ENCODE results near the gene DEDD.
"Not testable (repeated sequence)": the region's sequence is repeated elsewhere in the genome, so short reads cannot be mapped to it uniquely, and the experiment has no call there.

The DEDD gene

DNA sequence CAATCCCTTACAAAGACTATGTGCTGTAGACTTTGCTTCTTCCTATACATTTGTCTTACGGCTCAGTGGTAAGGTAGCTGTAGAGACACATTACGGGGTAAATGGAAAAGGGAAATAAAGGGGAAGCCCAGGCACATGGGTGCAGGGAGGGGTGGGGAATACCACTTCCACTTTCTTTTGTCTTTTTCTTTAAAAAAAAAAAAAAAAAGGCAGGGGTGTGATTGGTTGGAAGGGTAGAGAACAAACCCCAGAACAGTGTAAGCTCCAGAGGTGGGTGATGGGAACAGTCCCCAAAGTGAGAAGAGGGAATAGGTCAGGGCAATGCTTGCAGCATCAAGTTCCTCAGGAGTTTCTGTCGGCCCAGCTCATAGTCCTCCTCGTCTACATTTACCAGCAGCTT lies 10.6 kb downstream of the DEDD start:
- DNase-seq: no peak

DNA sequence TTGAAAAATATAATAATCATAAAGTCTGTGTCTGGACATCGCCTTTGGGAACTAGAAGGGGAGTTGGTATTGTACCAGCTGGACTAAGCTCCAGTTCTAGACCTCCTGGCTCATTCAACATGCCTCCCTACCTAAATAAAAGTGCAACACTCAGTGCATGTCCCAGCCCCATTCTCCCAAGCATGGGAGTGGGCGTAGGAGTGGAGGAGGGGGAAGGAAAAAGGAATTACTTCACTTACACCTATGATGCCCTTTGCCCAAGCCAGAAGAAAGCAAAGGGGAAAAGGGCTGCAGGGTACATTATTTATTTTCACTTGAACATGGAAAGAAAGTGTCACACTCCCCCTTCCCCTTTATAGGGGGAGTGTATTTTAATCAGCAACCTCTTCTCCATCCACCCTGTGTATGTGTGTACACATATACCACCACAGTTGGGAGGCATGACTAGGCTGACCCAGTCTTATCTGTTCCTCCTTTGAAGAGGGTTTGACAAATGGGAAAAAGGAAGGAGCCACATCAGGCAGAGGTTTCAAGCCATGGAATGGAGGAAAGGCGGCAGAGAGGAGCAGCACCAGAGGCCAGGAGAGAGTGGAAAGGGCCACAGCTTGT lies 11.3 kb downstream of the DEDD start:
- no peak for DNase-seq

DNA sequence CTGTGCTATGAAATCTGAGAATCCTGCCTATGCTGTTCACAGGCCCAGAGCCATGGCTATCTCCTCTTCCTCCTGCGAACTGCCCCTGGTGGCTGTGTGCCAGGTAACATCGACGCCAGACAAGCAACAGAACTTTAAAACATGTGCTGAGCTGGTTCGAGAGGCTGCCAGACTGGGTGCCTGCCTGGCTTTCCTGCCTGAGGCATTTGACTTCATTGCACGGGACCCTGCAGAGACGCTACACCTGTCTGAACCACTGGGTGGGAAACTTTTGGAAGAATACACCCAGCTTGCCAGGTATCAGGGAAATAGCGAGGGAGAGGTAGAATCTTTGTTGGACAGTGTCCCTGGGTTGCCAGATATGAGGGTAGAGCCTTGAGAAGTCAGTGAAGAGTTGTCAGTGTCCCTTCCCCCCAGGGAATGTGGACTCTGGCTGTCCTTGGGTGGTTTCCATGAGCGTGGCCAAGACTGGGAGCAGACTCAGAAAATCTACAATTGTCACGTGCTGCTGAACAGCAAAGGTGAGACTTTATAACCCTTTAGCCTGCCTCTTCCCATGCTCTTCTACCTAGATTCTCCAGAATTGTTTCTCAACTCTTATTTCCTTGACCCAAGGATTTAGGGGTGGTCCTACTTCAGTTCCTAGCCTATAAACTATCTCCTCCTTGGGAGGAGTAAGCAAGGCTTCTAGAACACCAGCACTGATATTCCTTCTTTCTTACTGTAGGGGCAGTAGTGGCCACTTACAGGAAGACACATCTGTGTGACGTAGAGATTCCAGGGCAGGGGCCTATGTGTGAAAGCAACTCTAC lies 13.2 kb downstream of the DEDD start:
- peak; percentile 89 for DNase-seq

DNA sequence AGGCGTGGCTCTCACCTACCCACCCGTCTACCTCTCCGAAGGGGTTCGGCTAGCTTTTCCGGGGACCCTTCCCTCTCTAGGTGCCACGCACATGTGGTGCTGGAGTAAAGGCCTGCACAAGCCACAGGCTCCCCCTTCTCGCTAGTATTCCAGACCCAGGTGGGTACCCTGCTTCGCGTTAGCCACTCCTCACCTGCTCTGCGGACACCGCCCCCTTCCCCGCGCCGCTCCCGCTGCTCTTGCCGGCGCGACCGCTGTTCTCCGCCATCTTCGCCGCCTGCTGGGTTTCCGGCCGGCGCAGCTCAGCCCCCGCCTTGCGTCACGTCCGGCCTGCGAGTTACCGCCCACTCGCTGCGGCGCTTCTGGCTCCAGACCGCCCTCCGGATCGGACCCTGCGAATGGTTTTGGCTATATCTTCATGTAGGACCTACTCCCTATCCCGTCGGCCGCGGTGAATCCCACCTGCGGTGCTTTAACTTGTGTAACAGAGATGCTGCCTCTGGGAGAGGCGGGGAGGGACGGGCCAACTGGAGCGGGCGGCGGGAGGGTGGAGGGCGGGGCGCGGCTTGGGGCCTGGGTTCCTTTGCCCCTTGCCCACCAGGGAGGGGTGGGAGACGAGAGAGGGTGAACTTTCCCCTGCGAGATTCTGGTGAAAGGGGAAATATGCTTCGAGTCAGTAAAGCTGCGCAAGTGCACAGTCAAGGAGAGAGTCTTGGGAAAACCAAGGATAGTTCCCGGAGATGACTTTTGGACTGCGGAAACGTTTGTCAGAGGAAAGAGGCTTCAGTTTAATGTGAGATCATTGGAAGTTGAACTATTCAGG lies 14.5 kb downstream of the DEDD start, which contains the start of the genes NIT1 and PFDN2:
Gene NIT1, plus strand, starts transcription at position 347 of the 823 bp plus-strand sequence. Its CDS starts 72 bp downstream, at position 419.
Gene PFDN2, minus strand, starts transcription at position 279 of the 823 bp plus-strand sequence. Its CDS starts 11 bp downstream, at position 268.
- DNase-seq: peak; percentile 95

DNA sequence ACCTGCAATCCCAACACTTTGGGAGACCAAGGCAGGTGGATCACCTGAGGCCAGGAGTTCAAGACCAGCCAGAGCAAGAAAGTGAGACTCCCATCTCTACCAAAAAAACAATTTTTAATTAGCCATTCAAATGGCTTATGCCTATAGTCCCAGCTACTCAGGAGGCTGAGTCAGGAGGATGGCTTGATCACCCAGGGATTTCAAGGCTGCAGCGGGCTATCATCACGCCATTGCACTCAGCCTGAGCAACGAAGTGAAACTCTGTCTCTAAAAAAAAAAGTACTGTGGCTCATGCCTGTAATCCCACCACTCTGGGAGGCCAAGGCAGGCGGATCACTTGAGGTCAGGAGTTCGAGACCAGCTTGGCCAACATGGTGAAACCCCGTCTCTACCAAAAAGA lies 16.5 kb downstream of the DEDD start:
- DNase-seq: not testable (repeated sequence)

DNA sequence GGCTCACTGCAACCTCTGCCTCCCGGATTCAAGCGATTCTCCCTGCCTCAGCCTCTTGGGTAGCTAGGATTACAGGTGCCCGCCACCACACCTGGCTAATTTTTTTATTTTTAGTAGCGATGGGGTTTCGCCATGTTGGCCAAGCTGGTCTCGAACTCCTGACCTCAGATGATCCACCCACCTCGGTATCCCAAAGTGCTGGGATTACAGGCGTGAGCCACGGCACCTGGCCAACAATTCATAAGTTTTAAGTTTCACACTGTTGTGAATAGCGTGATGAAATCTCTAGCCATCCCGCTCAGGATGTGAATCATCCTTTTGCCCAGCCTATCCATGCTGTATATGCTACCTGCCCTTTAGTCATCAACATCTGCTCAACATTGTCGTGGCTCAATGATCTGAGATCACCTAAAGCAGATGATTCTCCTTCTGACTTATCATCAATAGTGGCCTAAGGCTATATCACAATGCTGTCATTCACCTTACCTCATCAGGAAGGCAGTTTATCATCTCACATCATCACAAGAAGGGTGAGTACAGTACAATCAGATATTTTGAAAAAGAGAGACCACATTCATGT lies 17.2 kb downstream of the DEDD start:
- DNase-seq: no peak

DNA sequence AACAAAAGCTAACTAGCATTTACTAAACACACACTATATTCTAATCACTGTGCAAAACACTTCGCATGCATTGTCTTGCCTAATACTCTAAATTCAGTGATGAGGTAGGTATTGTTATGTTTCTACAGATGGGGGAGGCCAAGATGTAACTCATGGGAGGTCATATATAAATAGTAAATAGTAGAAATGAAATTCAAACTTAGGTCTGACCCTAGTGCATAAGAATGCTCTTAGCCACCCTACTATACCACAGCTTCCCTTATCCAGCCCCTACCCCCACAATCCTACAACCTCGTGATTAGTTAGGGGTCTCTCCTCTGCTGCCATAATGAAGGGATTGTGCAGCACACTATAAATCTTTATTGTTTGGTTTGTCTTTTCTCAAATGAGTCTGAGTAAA lies 17.9 kb downstream of the DEDD start:
- no peak for DNase-seq

DNA sequence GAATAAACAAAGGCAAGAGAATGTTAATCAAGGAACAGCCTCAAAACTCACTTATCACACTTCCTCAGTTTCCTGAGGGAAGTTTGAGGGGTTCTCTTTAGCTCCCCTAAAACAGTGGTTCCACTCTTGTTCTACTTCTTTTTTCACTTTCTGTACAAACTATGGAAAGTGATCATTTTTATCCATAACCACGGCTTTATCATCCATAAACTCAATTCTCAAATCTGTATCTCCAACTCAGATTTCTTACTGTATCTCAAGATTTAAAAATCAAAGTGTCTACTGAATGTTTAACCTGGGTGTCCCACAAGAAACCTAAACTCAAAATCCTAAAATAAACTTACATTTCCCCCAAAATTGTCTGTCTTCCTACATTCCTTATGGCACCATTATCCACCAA lies 18.6 kb downstream of the DEDD start:
- no peak for DNase-seq

DNA sequence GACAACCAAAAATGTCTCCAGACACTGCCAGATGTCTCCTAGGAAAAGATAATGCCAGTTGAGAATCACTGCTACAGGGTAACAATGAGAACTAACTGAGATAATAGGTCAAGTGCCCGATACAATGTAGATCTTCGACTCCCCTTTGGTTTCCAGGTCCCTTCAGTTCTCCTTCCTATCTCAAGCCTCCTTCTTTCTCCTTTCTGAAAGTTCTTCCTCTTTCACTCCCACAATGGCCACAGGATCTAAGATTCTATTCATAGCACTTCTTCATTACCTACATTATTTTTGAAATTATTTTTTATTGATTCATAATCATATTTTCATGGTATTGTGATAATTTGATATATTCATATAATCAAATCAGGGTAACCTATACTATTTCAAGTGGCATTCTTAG lies 20.9 kb downstream of the DEDD start:
- no peak for DNase-seq

DNA sequence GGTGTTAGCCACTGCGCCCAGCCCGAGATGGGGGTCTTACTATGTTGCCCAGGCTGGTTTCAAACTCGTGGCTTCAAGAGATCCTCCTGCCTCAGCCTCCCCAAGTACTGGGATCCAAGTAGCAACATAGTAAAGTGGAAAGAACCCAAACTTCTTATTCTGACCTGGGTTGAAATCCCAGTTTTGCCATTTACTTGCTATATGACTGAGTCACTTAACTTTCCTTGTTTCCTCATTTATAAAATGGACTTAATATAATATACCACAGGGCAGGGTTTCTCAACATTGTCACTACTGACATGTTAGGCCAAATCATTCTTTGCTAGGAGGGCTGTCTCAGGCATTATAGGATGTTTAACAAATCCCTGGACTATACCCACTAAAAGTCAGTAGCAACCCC lies 21.4 kb downstream of the DEDD start:
- DNase-seq: no peak

DNA sequence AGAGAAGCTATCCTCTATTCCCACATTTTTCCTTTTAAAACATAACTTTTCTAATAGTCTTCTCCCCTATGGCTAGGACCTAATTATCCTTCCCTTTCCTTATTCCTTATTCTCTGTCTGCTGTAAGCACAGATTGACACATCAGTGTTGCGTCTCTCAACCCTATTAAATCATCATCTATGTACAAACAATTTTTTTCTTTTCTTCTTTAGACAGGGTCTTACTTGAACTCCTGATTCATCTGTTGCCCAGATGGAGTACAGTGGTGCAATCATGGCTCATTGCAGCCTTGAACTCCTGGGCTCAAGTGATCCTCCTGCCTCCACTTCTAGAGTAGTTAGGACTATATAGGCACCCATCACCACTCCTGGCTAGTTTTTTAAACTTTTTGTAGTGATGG lies 26.0 kb downstream of the DEDD start:
- DNase-seq: no peak

DNA sequence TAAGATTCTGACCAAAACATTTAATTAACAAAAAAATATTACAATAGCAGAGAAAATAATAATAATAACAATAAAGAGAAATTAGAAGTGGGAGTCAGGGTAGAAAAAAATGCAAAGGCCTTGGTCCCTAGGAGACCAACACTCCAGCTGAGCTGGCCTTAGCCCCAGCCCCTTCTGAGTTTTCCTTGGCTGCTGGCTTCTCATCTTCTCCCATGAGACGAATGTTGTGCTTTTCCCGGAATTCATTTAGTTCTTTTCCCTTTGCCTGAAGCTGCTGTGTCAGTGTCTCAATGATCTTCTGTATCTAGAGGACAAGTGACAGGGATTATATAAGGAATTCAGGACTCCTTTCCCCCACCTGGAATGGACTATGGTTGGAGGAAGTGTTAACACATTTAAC lies 31.9 kb downstream of the DEDD start:
- no peak for DNase-seq

DNA sequence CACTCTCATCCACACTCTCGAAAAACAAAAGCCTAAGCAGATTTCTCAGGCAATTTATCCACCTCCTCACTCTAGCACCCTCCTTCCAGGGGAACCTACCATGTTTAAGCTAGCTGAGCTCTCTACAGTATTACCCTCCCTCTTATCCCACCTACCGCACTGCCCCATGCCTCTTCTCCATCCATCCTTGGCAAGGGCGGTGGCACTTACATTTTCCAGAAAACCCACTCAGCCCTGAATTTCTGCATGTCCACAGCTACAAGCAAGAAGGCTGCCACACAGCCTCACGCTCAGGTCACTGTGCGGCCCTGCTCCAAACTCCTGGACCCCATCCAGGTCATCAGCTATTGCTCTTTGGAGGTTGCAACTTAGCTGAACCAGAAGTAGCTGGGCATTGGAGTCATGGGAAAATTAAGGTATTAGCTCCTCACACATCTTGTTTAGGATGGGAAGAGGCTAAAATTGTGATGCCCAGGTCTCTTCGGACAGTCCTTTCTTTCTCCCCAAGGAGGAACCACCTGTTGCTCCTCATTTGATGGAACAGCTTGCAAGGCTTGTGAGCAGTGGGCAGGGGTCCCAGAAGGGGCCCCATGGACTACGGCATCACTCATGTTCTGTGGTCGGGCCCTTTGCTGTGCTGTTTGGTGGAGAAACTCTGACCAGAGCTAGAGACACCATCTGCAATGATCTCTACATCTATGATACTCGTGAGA lies 33.2 kb downstream of the DEDD start:
- DNase-seq: peak; percentile 46

DNA sequence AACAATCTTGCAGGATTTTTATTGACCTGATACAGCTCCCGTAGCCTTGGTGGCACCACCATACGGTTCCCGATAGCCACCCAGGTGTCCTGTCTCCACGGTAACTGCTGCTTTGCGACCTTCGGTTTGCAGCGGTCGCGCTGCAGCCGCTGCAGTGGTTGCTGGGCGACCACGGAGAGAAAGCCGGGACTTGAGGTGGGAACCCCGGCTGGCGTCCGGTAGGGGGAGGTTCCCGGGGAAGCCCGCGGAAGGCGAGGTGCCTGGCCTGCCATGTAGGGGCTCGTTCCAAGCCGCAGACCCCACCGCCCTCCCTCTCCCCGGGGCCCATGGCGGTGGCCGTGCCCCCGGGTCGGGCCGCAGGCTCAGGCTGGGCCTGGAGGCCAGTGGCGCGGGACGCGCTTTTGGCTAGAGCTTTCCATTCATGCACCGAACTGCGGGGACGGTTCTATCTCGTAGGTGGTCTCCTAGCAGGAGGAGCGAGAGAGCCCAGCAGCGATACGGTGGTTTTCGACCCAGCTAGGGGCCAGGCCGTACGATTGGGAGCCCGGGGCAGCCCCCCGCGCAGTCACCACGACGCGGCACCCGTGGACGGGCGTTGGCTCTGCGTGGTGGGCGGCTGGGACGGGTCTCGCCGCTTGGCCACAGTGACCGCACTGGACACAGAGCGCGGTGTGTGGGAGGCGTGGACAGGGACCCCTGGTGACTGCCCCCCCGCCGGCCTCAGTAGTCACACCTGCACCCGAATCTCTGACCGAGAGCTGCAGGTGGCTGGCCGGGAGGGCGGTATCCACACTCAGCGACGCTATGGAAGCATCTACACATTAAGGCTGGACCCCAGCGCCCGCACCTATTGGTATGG lies 34.0 kb downstream of the DEDD start, which contains the start of gene KLHDC9:
Gene KLHDC9, plus strand, starts transcription at position 152 of the 859 bp plus-strand sequence. Its CDS starts 175 bp downstream, at position 327.
- DNase-seq: peak; percentile 96

DNA sequence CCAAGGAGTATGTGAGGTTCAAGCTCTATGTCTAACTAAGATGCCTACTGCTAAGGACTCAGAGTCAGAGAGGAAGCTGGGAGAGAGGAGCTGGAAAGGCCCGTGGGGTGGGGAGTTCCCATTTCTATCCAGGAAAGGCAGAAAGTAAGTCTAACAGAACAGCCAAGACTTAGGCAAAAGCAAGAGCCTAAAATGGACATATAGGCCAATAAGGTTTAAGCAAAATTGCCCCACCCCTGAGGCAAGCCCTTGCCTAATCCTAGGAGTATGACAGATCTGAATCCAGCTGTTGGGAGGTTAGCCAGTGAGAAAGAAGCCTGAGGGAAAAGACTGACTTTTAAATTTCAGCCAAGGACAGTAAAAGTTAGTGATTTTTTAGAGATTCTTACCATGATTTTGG lies 35.9 kb downstream of the DEDD start:
- DNase-seq: peak; percentile 39

DNA sequence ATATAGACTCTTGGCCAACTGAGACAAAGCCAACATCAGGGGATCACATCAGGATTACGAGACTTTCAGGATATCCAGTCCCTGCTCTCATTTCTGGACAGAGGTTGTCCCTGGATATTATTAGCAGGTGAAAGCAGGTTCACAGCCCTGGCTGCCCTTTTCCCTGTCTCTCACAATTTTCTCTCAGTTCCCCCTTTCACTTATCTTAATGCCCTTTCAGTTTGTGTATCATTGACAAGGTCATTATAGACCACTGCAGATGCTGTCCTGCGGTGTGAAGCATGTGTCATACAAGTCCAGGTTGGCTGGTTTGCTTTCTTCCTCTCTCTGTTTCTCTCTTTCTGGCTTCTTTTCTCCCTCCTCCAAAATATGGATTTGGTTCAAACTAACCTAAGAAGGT lies 36.5 kb downstream of the DEDD start:
- DNase-seq: peak; percentile 40

DNA sequence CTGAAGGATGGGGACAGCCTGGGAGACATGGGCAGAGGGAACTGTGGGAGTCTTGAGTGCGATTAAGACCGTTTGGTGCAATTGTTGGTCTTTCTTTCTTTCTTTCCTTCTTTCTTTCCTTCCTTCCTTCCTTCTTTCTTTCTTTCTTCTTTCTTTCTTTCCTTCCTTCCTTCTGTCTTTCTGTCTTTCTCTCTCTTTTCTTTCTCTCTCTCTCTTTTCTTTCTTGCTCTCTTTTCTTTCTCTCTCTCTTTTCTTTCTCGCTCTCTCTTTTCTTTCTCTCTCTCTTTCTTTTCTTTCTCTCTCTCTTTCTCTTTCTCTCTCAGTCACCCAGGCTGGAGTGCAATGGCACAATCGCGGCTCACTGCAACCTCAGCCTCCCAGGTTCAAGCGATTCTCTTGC lies 37.2 kb downstream of the DEDD start:
- no peak for DNase-seq

DNA sequence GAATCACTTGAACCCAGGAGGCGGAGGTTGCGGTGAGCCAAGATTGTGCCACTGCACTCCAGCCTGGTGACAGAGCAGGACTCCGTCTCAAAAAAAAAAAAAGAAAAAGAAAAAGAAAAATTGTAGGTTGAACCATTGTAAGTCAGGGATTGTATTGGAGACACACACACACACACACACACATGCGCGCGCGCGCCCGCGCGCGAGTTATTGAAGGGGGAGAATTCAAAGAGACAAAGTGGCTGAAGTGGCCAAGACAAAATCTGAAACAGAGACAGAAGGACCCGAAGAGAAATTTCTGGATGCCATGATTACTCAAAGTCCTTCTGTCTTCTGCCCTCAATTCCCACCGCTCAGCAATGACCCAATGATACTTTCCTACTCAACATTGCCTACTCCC lies 38.0 kb downstream of the DEDD start:
- no peak for DNase-seq

DNA sequence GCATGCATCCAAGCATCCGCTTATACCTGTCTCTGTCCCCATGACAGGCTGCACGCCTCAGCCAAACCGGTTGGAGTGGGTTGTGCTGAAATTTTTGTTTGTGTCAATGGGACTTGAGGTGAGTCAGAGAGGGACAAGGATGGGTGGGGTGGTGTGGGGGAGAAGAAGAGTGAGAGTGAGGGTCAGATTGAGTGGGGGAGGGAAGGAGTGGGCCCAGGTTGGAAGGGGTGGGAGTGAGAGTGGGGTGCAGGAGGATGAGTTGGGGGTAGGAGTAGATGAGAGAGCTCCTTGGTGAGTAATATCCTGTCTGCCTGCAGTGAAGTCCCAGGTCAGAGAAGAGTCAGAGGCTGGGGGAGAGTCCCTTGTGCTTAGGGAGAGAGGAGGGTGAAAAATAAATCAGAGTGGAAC lies 39.8 kb downstream of the DEDD start:
- DNase-seq: peak; percentile 84

DNA sequence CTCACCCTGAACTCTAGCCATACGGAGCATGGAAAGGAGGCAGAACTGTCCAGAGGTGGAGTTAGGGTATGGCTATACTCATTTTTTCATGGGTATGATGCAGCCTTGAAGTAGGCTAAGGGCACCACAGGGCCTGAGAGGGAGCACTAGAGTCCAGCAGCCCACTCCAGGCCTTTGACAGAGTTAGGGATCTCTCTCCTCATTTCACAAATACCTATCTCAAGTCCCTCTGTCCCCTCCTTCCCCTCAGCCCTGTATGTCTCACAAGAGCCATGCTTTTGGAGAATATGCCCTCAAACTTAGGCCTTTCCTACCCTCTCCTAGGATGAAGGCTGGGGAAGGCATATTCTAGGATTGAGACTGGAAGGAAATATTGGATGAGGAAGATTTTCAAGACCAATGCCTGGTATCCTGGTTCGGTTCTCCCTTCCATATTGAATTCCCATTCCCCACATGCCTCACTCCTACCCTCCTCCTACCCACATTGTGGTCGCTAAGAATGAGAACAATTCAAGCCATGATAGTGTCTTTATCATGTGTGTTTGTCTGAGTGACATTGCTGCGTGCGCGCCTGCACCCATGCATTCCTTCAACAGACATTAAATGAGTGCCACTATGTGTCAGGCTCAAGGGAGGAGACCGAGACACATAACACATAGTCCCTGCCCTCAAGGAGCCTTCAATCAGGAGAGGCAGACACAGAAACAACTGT lies 40.5 kb downstream of the DEDD start:
- peak; percentile 66 for DNase-seq

DNA sequence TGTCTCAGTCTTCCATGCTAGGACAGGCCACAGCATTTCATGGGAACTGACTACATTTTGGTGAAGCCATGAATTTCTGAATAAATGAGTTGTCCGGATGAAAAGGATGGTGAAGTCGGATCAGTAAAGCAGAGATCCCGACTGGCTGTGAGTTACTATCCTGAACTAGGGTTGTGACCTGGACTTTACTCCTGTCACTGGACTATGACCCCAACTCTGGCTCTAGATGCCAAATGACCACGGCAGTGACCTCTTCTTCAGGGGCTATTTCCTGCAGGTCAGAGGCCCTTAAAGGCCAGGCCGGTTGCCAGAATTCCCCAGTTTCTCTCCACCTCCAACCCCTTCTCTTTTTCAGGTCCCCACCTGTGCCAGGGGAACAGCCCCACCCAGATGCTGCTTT lies 41.4 kb downstream of the DEDD start:
- peak; percentile 47 for DNase-seq

All from islet precursor cell (in vitro differentiated cells).